Measurements from ENCODE around the gene CD248.

DNA sequence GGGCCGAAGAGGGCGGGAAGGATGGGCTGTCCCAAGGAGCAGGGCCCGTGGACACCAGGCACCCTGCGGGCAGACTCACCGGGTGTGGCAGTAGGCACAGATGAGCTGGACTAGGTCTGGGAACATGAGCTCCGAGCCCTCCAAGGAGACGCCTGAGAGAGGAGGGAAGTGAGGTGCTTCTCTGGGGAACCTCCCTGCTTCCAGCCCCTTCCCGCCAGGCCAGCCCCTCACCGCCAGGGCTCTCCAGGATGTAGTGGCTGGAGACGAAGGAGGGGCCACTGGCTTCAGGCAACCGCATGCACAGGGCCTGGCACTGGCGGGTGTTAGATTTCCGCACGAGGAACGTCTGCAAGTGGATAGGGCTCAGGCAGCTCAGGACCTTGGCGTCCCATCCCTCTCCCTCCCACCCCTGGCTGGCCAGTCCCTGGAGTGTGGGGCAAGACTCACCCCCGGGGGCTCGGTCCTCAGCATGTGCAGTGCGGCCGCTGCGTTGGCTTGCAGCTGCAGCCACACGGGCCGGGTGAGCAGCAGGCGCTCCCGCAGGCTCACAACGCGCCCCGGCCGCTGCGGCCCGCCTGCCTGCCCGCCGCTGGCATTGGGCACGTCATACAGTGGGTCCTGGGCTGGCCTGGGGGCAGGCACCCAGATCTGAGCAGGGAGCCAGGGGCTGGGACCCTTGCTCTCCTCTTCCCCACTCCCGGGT is 18.8 kb upstream of the CD248 start:
- no peak for TF ChIP-seq POLR2A (IDR thresholded peaks at IDR 0.05)
- TF ChIP-seq, protein P1, sequence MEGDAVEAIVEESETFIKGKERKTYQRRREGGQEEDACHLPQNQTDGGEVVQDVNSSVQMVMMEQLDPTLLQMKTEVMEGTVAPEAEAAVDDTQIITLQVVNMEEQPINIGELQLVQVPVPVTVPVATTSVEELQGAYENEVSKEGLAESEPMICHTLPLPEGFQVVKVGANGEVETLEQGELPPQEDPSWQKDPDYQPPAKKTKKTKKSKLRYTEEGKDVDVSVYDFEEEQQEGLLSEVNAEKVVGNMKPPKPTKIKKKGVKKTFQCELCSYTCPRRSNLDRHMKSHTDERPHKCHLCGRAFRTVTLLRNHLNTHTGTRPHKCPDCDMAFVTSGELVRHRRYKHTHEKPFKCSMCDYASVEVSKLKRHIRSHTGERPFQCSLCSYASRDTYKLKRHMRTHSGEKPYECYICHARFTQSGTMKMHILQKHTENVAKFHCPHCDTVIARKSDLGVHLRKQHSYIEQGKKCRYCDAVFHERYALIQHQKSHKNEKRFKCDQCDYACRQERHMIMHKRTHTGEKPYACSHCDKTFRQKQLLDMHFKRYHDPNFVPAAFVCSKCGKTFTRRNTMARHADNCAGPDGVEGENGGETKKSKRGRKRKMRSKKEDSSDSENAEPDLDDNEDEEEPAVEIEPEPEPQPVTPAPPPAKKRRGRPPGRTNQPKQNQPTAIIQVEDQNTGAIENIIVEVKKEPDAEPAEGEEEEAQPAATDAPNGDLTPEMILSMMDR (IDR thresholded peaks at IDR 0.05), result no peak

All from heart left ventricle (tissue), 13 donors.